Peyer's patch (tissue), 4 donors: ENCODE results near the gene ADGRL4.

Experiments
- POLR2A ChIP-seq, 2 donors: fragments of 450-650 bp; IDR thresholded peaks; one replicate each; pipeline ENCODE4 v1.5.1; 2017; ENCODE audit warnings: antibody characterized with exemption in 2 of 2, mild to moderate bottlenecking in 2 of 2, moderate library complexity in 2 of 2
- TF ChIP-seq, protein P1 (sequence below), 6 experiments: fragments of 450-650 bp in 4 of 6; fragments of 200-600 bp in 2 of 6; sonication (generic) in 1 of 6; IDR thresholded peaks; one replicate each; pipeline ENCODE4 v1.5.1; 2017 to 2019; ENCODE audit warnings: antibody characterized with exemption in 6 of 6, mild to moderate bottlenecking in 3 of 6, moderate library complexity in 1 of 6

DNA sequence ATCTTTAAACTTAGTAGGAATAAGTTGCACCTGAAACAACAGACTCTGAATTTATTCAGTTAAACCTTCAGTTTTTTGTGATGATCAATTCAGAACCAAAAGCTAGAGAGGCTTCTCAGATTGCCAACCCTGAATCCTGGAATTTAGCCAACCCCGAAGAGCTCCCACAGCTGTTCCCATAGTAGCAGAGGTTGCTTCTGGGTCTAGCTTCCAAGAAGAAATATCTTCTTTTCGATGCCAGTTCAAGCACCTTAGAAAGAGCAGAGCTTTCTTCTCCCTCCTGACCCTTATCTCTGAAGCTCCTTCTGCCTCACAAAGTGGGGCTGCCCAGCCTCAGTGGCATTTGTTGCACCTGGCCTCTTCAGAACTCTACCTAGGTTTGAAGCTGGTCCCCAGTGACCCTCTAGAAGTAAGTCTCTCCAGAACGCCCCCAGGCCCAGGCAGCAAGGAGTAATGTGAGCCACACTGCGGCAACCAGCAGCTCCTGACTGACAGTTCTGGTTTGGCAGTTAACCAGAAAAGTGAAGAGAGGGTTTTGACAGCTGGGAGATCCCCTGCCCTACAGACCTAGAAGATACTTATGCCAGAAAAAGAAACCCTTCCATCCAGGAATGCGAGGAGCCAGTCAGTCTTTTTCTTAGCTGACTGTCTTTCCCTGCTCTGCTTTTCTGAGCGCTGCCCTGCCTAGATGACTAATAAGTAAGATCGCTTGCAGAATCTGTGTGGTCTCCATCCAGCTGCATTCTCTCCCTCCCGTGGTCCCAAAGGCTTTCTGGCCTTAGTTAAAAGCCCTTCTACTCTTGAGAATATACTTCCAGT lies 165.9 kb downstream of the ADGRL4 start:
- TF ChIP-seq, protein P1, sequence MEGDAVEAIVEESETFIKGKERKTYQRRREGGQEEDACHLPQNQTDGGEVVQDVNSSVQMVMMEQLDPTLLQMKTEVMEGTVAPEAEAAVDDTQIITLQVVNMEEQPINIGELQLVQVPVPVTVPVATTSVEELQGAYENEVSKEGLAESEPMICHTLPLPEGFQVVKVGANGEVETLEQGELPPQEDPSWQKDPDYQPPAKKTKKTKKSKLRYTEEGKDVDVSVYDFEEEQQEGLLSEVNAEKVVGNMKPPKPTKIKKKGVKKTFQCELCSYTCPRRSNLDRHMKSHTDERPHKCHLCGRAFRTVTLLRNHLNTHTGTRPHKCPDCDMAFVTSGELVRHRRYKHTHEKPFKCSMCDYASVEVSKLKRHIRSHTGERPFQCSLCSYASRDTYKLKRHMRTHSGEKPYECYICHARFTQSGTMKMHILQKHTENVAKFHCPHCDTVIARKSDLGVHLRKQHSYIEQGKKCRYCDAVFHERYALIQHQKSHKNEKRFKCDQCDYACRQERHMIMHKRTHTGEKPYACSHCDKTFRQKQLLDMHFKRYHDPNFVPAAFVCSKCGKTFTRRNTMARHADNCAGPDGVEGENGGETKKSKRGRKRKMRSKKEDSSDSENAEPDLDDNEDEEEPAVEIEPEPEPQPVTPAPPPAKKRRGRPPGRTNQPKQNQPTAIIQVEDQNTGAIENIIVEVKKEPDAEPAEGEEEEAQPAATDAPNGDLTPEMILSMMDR (IDR thresholded peaks at IDR 0.05) = no peak
- no peak for TF ChIP-seq POLR2A (IDR thresholded peaks at IDR 0.05)
